Loucy (cell line): Measurements from ENCODE around the gene NOX4.

ENCODE experiments used
- H2AFZ ChIP-seq: fragments of 200-600 bp; sonication (generic); 2 replicates; pipeline ENCODE4 v1.6.0; 2016; ENCODE audit warnings: antibody characterized with exemption, mild to moderate bottlenecking, low read length, moderate library complexity
- H3F3A ChIP-seq: fragments of 200-600 bp; 2 replicates; pipeline ENCODE4 v1.6.0; 2016; ENCODE audit warnings: antibody characterized with exemption, low read depth, mild to moderate bottlenecking
- H3K27me3 ChIP-seq: fragments of 200-600 bp; sonication (generic); 2 replicates; pipeline ENCODE4 v1.6.1; 2014; ENCODE audit warnings: low read length, mild to moderate bottlenecking; ENCODE audit not compliant: insufficient read depth, poor library complexity, severe bottlenecking
- H3K36me3 ChIP-seq: fragments of 200-600 bp; sonication (generic); 2 replicates; pipeline ENCODE4 v1.6.1; 2016; ENCODE audit warnings: low read length; ENCODE audit not compliant: insufficient read depth
- H3K4me1 ChIP-seq: fragments of 200-600 bp; sonication (generic); 2 replicates; pipeline ENCODE4 v1.5.1; 2014; ENCODE audit warnings: low read length, mild to moderate bottlenecking; ENCODE audit not compliant: insufficient read depth, poor library complexity, severe bottlenecking
- H3K4me2 ChIP-seq: fragments of 200-600 bp; sonication (generic); 2 replicates; pipeline ENCODE4 v1.6.0; 2014; ENCODE audit warnings: antibody characterized with exemption, low read length, low read depth, mild to moderate bottlenecking; ENCODE audit not compliant: poor library complexity, severe bottlenecking
- H3K4me3 ChIP-seq: fragments of 200-600 bp; sonication (generic); 2 replicates; pipeline ENCODE4 v1.5.1; 2014; ENCODE audit warnings: low read length, mild to moderate bottlenecking, mixed read lengths; ENCODE audit not compliant: poor library complexity, severe bottlenecking
- H3K79me2 ChIP-seq: fragments of 200-600 bp; sonication (generic); 2 replicates; pipeline ENCODE4 v1.6.1; 2014; ENCODE audit warnings: low read length; ENCODE audit not compliant: insufficient read depth
- H3K9ac ChIP-seq: fragments of 200-600 bp; sonication (generic); 2 replicates; pipeline ENCODE4 v1.6.0; 2014; ENCODE audit warnings: mild to moderate bottlenecking, low read depth, low read length, moderate library complexity; ENCODE audit not compliant: poor library complexity, severe bottlenecking
- H3K9me2 ChIP-seq: fragments of 200-600 bp; sonication (generic); replicated peaks from 2 replicates; pipeline ENCODE4 v1.6.1; 2016; ENCODE audit warnings: low read depth, low read length, mixed read lengths
- H3K9me3 ChIP-seq: fragments of 200-600 bp; sonication (generic); 2 replicates; pipeline ENCODE4 v1.6.1; 2014; ENCODE audit warnings: mild to moderate bottlenecking, antibody characterized with exemption, low read length, low read depth; ENCODE audit not compliant: insufficient read depth
- H4K20me1 ChIP-seq: fragments of 200-600 bp; sonication (generic); 2 replicates; pipeline ENCODE4 v1.6.0; 2014; ENCODE audit warnings: antibody characterized with exemption, low read length, mild to moderate bottlenecking; ENCODE audit not compliant: insufficient read depth, poor library complexity, severe bottlenecking
- CTCF ChIP-seq: fragments of 200-600 bp; sonication (generic); conservative IDR thresholded peaks from 2 replicates; pipeline ENCODE4 v1.5.1; 2014; ENCODE audit warnings: mild to moderate bottlenecking, antibody characterized with exemption, low read length
- EZH2phosphoT487 ChIP-seq: fragments of 200-600 bp; IDR thresholded peaks from 2 replicates; pipeline ENCODE4 v1.6.1; 2018; ENCODE audit warnings: antibody characterized with exemption, mild to moderate bottlenecking, moderate library complexity, borderline replicate concordance

Gene NOX4

GRCh38 chr11:89502301-89502700 lies 11.1 kb upstream of the NOX4 start:
- H3K9me3 ChIP-seq: no peaks in the 10 kb centered on the region
- H3K27me3 ChIP-seq: no peaks in the 10 kb centered on the region
- TF ChIP-seq EZH2phosphoT487 (no peak), CTCF (no peak)
- no peaks in the 10 kb centered on the region for H3K9me2 ChIP-seq
- H3K4me2 ChIP-seq: no peak overlapping the region
- no peaks in the 10 kb centered on the region for H3F3A ChIP-seq
- no peak overlapping the region for H3K9ac ChIP-seq
- no peaks in the 10 kb centered on the region for H3K36me3 ChIP-seq
- no peaks in the 10 kb centered on the region for H4K20me1 ChIP-seq
- H3K4me1 ChIP-seq: no peaks in the 10 kb centered on the region
- H2AFZ ChIP-seq: no peak overlapping the region
- no peak overlapping the region for H3K4me3 ChIP-seq
- H3K79me2 ChIP-seq: no peaks in the 10 kb centered on the region

- no peaks in the 10 kb centered on the region for H3K9me3 ChIP-seq
- no peaks in the 10 kb centered on the region for H3K4me1 ChIP-seq
- H2AFZ ChIP-seq: no peak overlapping the region
- H3F3A ChIP-seq: no peaks in the 10 kb centered on the region
- no peaks in the 10 kb centered on the region for H3K27me3 ChIP-seq
- no peaks in the 10 kb centered on the region for H4K20me1 ChIP-seq
- H3K36me3 ChIP-seq: no peaks in the 10 kb centered on the region
- H3K4me3 ChIP-seq: no peak overlapping the region
- H3K79me2 ChIP-seq: no peaks in the 10 kb centered on the region
- no peak for TF ChIP-seq EZH2phosphoT487
- TF ChIP-seq CTCF: no peak
- H3K9ac ChIP-seq: no peak overlapping the region
- no peak overlapping the region for H3K4me2 ChIP-seq
- H3K9me2 ChIP-seq: no peaks in the 10 kb centered on the region
Measured at GRCh38 chr11:89500336-89500735, 9.2 kb upstream of the NOX4 start.

GRCh38 chr11:89498845-89499448 lies 7.8 kb upstream of the NOX4 start:
- no peaks in the 10 kb centered on the region for H3F3A ChIP-seq
- H3K4me3 ChIP-seq: no peak overlapping the region

More at GRCh38 chr11:89498845-89499448, 7.8 kb upstream of the NOX4 start:
- Histone ChIP-seq H3K9me3 (no peaks in the 10 kb centered on the region), H3K36me3 (no peaks in the 10 kb centered on the region), H4K20me1 (no peaks in the 10 kb centered on the region), H2AFZ (no peak overlapping the region), H3K4me2 (no peak overlapping the region), H3K9ac (no peak overlapping the region), H3K4me1 (no peaks in the 10 kb centered on the region), H3K27me3 (no peaks in the 10 kb centered on the region), H3K79me2 (no peaks in the 10 kb centered on the region), H3K9me2 (no peaks in the 10 kb centered on the region)
- TF ChIP-seq EZH2phosphoT487: no peak
- TF ChIP-seq CTCF: peak; percentile 62
